IMR-90 (cell line): ENCODE measurements around the gene ATRX. TPM values are rescaled to one million over a fixed set of nuclear protein-coding genes. Genes with fewer than 3 reads are reported as not detected.

Source experiments
- ATAC-seq: fragments of 200-7000 bp; cut with Tn5 transposase; 2 replicates; pipeline ENCODE4 v1.9.1; 2020; ENCODE audit warnings: low read depth, mild to moderate bottlenecking, moderate library complexity
- BruUV-seq: library from RNA; stranded (reverse); fragments of 400-500 nt; replicated peaks from 2 replicates; lab custom pipeline; 2021; lab: Mats Ljungman, UMichigan
- CTCF ChIA-PET: fragments of 300-600 bp; formaldehyde crosslinking; extraction: SDS; loops from one replicate; lab custom pipeline; 2021; ENCODE audit warnings: antibody characterized with exemption; lab: Yijun Ruan, JAX
- POLR2A ChIA-PET: fragments of 300-600 bp; sonication (Branson Sonifier 250); formaldehyde crosslinking; loops from one replicate; lab custom pipeline; 2022; ENCODE audit warnings: antibody characterized with exemption; ENCODE audit not compliant: unreplicated experiment; lab: Charles Lee
- DNase-seq: peaks from one replicate; pipeline ENCODE4 v3.0.0; 2013
- H2AFZ ChIP-seq: replicated peaks from 2 replicates; pipeline ENCODE3; 2013; ENCODE audit warnings: low read length, mild to moderate bottlenecking; ENCODE audit not compliant: poor library complexity
- H2AK5ac ChIP-seq: 2 replicates; pipeline ENCODE4 v1.6.1; 2013; ENCODE audit warnings: low read depth, low read length, inconsistent platforms
- H2AK9ac ChIP-seq: replicated peaks from 2 replicates; pipeline ENCODE3; 2013; ENCODE audit warnings: mild to moderate bottlenecking, low read depth, low read length, moderate library complexity; ENCODE audit not compliant: poor library complexity
- H2BK120ac ChIP-seq: 2 replicates; pipeline ENCODE4 v1.6.1; 2013; ENCODE audit warnings: low read depth, low read length, inconsistent platforms
- H2BK15ac ChIP-seq: 3 replicates; pipeline ENCODE4 v1.6.1; 2013; ENCODE audit warnings: low read depth, low read length, inconsistent platforms
- H2BK20ac ChIP-seq: 2 replicates; pipeline ENCODE4 v1.6.1; 2013; ENCODE audit warnings: low read depth, mild to moderate bottlenecking, inconsistent platforms, low read length, moderate library complexity
- H2BK5ac ChIP-seq: 2 replicates; pipeline ENCODE4 v1.6.1; 2013; ENCODE audit warnings: mild to moderate bottlenecking, low read depth, low read length, inconsistent platforms; ENCODE audit not compliant: poor library complexity, severe bottlenecking
- H3K14ac ChIP-seq: replicated peaks from 2 replicates; pipeline ENCODE4 v1.6.1; 2013; ENCODE audit warnings: low read depth, low read length, inconsistent platforms
- H3K18ac ChIP-seq: 2 replicates; pipeline ENCODE4 v1.6.1; 2013; ENCODE audit warnings: low read depth, low read length, control low read depth
- H3K23ac ChIP-seq: 2 replicates; pipeline ENCODE4 v1.6.1; 2013; ENCODE audit warnings: low read depth, low read length, inconsistent platforms
- H3K27ac ChIP-seq: 2 replicates; pipeline ENCODE4 v1.5.1; 2013; ENCODE audit warnings: mild to moderate bottlenecking, control low read depth, low read length; ENCODE audit not compliant: insufficient read depth
- H3K27me3 ChIP-seq: 2 replicates; pipeline ENCODE4 v1.6.1; 2013; ENCODE audit warnings: low read length; ENCODE audit not compliant: control insufficient read depth, insufficient read depth
- H3K36me3 ChIP-seq: 2 replicates; pipeline ENCODE4 v1.6.1; 2013; ENCODE audit warnings: low read length, mixed read lengths; ENCODE audit not compliant: control insufficient read depth, insufficient read depth
- H3K4ac ChIP-seq: 2 replicates; pipeline ENCODE4 v1.6.1; 2013; ENCODE audit warnings: low read depth, low read length, inconsistent platforms
- H3K4me1 ChIP-seq: 2 replicates; pipeline ENCODE4 v1.6.1; 2013; ENCODE audit warnings: low read length, mixed read lengths; ENCODE audit not compliant: control insufficient read depth, insufficient read depth
- H3K4me2 ChIP-seq: 2 replicates; pipeline ENCODE4 v1.6.1; 2013; ENCODE audit warnings: low read depth, mild to moderate bottlenecking, control low read depth, low read length, moderate library complexity
- H3K4me3 ChIP-seq: 2 replicates; pipeline ENCODE4 v1.5.1; 2013; ENCODE audit warnings: low read depth, mild to moderate bottlenecking, control low read depth, low read length, moderate library complexity; ENCODE audit not compliant: insufficient read depth
- H3K56ac ChIP-seq: 2 replicates; pipeline ENCODE4 v1.6.1; 2013; ENCODE audit warnings: low read length, inconsistent platforms; ENCODE audit not compliant: insufficient read depth; ENCODE audit errors: extremely low read depth
- H3K79me1 ChIP-seq, 2 experiments: 2 replicates each; pipeline ENCODE4 v1.6.1; 2013; ENCODE audit warnings: low read length in 2 of 2, inconsistent platforms in 1 of 2, low read depth in 1 of 2
- H3K9ac ChIP-seq: 2 replicates; pipeline ENCODE4 v1.6.1; 2013; ENCODE audit warnings: low read depth, low read length, control low read depth
- H3K9me1 ChIP-seq: 2 replicates; pipeline ENCODE4 v1.6.1; 2013; ENCODE audit warnings: low read length, inconsistent platforms; ENCODE audit not compliant: insufficient read depth
- H3K9me3 ChIP-seq: 2 replicates; pipeline ENCODE4 v1.6.1; 2013; ENCODE audit warnings: low read length; ENCODE audit not compliant: control insufficient read depth, insufficient read depth
- H4K20me1 ChIP-seq: 2 replicates; pipeline ENCODE4 v1.6.1; 2013; ENCODE audit warnings: low read length, inconsistent platforms; ENCODE audit not compliant: insufficient read depth
- H4K5ac ChIP-seq: 2 replicates; pipeline ENCODE4 v1.6.1; 2013; ENCODE audit warnings: mild to moderate bottlenecking, low read depth, low read length, control low read depth
- H4K8ac ChIP-seq, 2 experiments: 2 replicates each; pipeline ENCODE4 v1.6.1; 2013; ENCODE audit warnings: low read depth in 2 of 2, low read length in 2 of 2, control low read depth in 1 of 2, inconsistent platforms in 1 of 2
- H4K91ac ChIP-seq: 2 replicates; pipeline ENCODE4 v1.6.1; 2013; ENCODE audit warnings: low read depth, low read length, inconsistent platforms; ENCODE audit not compliant: insufficient read depth
- BHLHE40 ChIP-seq: fragments of 150-350 bp; IDR thresholded peaks from 2 replicates; pipeline ENCODE4 v1.6.1; 2016; ENCODE audit warnings: mild to moderate bottlenecking, low read depth, low read length
- CEBPB ChIP-seq: IDR thresholded peaks from 2 replicates; pipeline ENCODE4 v1.6.1; 2012; ENCODE audit warnings: low read depth, low read length, improper control_type of control experiment
- CHD1 ChIP-seq: IDR thresholded peaks from 2 replicates; pipeline ENCODE4 v1.6.1; 2012; ENCODE audit warnings: low read depth, low read length, improper control_type of control experiment
- FOS ChIP-seq: fragments of 150-350 bp; IDR thresholded peaks from 2 replicates; pipeline ENCODE4 v1.6.1; 2016; ENCODE audit warnings: low read depth, low read length
- MAFK ChIP-seq: IDR thresholded peaks from 2 replicates; pipeline ENCODE4 v1.6.1; 2012; ENCODE audit warnings: low read depth, low read length, improper control_type of control experiment
- MAZ ChIP-seq: IDR thresholded peaks from 2 replicates; pipeline ENCODE4 v1.6.1; 2012; ENCODE audit warnings: low read depth, mild to moderate bottlenecking, low read length, improper control_type of control experiment, moderate library complexity, borderline replicate concordance
- MXI1 ChIP-seq: IDR thresholded peaks from 2 replicates; pipeline ENCODE4 v1.6.1; 2012; ENCODE audit warnings: low read depth, mild to moderate bottlenecking, low read length, moderate library complexity, borderline replicate concordance
- NFE2L2 ChIP-seq: fragments of 150-350 bp; IDR thresholded peaks from 2 replicates; pipeline ENCODE4 v1.6.1; 2016; ENCODE audit warnings: low read depth, mild to moderate bottlenecking, low read length
- POLR2A ChIP-seq: IDR thresholded peaks from 2 replicates; pipeline ENCODE4 v1.6.1; 2012; ENCODE audit warnings: mild to moderate bottlenecking, low read depth, low read length
- RAD21 ChIP-seq: IDR thresholded peaks from 2 replicates; pipeline ENCODE4 v1.6.1; 2012; ENCODE audit warnings: low read length, improper control_type of control experiment
- RCOR1 ChIP-seq: IDR thresholded peaks from 2 replicates; pipeline ENCODE4 v1.6.1; 2012; ENCODE audit warnings: mild to moderate bottlenecking, low read length, improper control_type of control experiment; ENCODE audit not compliant: insufficient replicate concordance
- RFX5 ChIP-seq: IDR thresholded peaks from 2 replicates; pipeline ENCODE4 v1.8.0; 2012; ENCODE audit warnings: low read depth, mild to moderate bottlenecking, low read length, moderate library complexity
- SMC3 ChIP-seq: fragments of 150-350 bp; IDR thresholded peaks from 2 replicates; pipeline ENCODE4 v1.6.1; 2016; ENCODE audit warnings: low read depth, mild to moderate bottlenecking, antibody characterized with exemption, low read length, moderate library complexity
- WGBS, 2 experiments: methylation state at CpG; one replicate each; pipeline versions ENCODE4 v1.1.5 to v1.1.7; 2013; ENCODE audit warnings: missing lambda C conversion rate in 2 of 2; ENCODE audit not compliant: insufficient read length in 1 of 2; ENCODE audit errors: extremely low coverage in 2 of 2; 5-methylcytosine and 5-hydroxymethylcytosine counted together
- dilution Hi-C: fragments of 300-500 bp; cut with HindIII; formaldehyde crosslinking; loops from one replicate; pipeline ENCODE4 v1.14.3; 2018; ENCODE audit warnings: low sequenced_read_pairs; ENCODE audit not compliant: unreplicated experiment
- in situ Hi-C: fragments of 300-500 bp; cut with MboI; formaldehyde crosslinking; loops from 3 replicates; pipeline ENCODE4 v1.14.3; 2019; ENCODE audit warnings: low sequenced_read_pairs, inconsistent platforms, mixed read lengths
- intact Hi-C: fragments of 100-400 bp; cut with micrococcal nuclease; formaldehyde crosslinking; loops from 2 replicates; pipeline ENCODE4 v1.10.0; 2022
- polyA plus RNA-seq, 3 experiments: library from polyadenylated mRNA; depleted of rRNA; stranded (reverse); fragments of >200 nt; gene quantifications; 2 replicates each; pipeline ENCODE4 v1.2.3, GENCODE V29; 2012; ENCODE audit warnings: low replicate concordance in 1 of 3
- total RNA-seq: library from RNA; depleted of rRNA; stranded (reverse); fragments of >200 nt; gene quantifications from 2 replicates; pipeline ENCODE4 v1.2.3, GENCODE V29; 2012
- TF ChIP-seq, protein P1 (sequence below): conservative IDR thresholded peaks from 2 replicates; pipeline ENCODE4 v1.5.1; 2012; ENCODE audit warnings: mild to moderate bottlenecking, low read depth, low read length, improper control_type of control experiment
- TF ChIP-seq, protein P2 (sequence below): fragments of 150-350 bp; IDR thresholded peaks from 2 replicates; pipeline ENCODE4 v1.6.1; 2016; ENCODE audit warnings: low read depth, mild to moderate bottlenecking, low read length, moderate library complexity, borderline replicate concordance
- TF ChIP-seq, protein P3 (sequence below): fragments of 150-350 bp; IDR thresholded peaks from 2 replicates; pipeline ENCODE4 v1.6.1; 2017; ENCODE audit warnings: mild to moderate bottlenecking, antibody characterized with exemption, low read length, low read depth

Gene ATRX
- total and polyA plus RNA-seq, 2 of the 4 experiments (the other 2 are of a cell fraction): 20.7 to 73.8 TPM

DNA sequence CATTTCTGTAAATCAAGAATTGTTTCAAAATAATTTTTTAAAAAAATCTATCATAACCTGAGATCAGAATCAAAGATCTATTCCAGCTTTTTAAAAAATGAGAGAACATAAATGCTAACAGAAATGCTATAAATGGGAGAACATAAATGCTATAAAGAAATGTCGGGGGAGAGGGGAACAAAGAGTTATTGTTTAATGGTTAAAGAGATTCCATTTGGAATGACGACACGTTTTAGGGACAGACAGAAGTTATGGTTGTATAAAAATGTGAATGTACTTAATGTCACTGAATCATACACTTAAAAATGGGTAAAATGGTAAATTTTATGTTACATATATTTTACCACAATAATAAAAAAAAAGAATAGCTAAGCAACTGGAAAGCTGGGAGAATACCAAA is 127.1 kb downstream of the ATRX start:
- H3K18ac ChIP-seq: no peak overlapping the region
- no peak overlapping the region for H3K4me3 ChIP-seq
- H2BK20ac ChIP-seq: no peak overlapping the region
- no peak for ATAC-seq
- DNase-seq: no peak
- no peak overlapping the region for H2AFZ ChIP-seq
- H3K4me2 ChIP-seq: no peak overlapping the region
- intact Hi-C loops (no loop called here), dilution Hi-C loops (no loop called here), in situ Hi-C loops (no loop called here)
- H3K36me3 ChIP-seq: no peaks in the 10 kb centered on the region
- 60% methylated on average over 1 of the region's 3 CpGs; no CpG with 5 or more reads in 1 of the 2 experiments for WGBS, 2 experiments
- H2BK5ac ChIP-seq: no peak overlapping the region
- no peak overlapping the region for H4K91ac ChIP-seq
- no peak overlapping the region for H2BK120ac ChIP-seq
- CTCF ChIA-PET: no interaction called here
- H3K27me3 ChIP-seq: no peaks in the 10 kb centered on the region
- BruUV-seq: no TSS peak
- H2AK5ac ChIP-seq: no peak overlapping the region
- TF ChIP-seq RAD21: no peak
- no peak for TF ChIP-seq MAFK
- no peak for TF ChIP-seq FOS
- TF ChIP-seq, protein P1, sequence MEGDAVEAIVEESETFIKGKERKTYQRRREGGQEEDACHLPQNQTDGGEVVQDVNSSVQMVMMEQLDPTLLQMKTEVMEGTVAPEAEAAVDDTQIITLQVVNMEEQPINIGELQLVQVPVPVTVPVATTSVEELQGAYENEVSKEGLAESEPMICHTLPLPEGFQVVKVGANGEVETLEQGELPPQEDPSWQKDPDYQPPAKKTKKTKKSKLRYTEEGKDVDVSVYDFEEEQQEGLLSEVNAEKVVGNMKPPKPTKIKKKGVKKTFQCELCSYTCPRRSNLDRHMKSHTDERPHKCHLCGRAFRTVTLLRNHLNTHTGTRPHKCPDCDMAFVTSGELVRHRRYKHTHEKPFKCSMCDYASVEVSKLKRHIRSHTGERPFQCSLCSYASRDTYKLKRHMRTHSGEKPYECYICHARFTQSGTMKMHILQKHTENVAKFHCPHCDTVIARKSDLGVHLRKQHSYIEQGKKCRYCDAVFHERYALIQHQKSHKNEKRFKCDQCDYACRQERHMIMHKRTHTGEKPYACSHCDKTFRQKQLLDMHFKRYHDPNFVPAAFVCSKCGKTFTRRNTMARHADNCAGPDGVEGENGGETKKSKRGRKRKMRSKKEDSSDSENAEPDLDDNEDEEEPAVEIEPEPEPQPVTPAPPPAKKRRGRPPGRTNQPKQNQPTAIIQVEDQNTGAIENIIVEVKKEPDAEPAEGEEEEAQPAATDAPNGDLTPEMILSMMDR: no peak
- TF ChIP-seq, protein P2, sequence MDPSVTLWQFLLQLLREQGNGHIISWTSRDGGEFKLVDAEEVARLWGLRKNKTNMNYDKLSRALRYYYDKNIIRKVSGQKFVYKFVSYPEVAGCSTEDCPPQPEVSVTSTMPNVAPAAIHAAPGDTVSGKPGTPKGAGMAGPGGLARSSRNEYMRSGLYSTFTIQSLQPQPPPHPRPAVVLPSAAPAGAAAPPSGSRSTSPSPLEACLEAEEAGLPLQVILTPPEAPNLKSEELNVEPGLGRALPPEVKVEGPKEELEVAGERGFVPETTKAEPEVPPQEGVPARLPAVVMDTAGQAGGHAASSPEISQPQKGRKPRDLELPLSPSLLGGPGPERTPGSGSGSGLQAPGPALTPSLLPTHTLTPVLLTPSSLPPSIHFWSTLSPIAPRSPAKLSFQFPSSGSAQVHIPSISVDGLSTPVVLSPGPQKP: no peak
- TF ChIP-seq RFX5: no peak
- TF ChIP-seq CEBPB: no peak
- TF ChIP-seq SMC3: no peak
- no peak for TF ChIP-seq MAZ
- TF ChIP-seq RCOR1: no peak
- no peak for TF ChIP-seq BHLHE40
- TF ChIP-seq, protein P3, sequence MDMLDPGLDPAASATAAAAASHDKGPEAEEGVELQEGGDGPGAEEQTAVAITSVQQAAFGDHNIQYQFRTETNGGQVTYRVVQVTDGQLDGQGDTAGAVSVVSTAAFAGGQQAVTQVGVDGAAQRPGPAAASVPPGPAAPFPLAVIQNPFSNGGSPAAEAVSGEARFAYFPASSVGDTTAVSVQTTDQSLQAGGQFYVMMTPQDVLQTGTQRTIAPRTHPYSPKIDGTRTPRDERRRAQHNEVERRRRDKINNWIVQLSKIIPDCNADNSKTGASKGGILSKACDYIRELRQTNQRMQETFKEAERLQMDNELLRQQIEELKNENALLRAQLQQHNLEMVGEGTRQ: no peak
- no peak for TF ChIP-seq MXI1
- TF ChIP-seq POLR2A: no peak
- TF ChIP-seq CHD1: no peak
- TF ChIP-seq NFE2L2: no peak
- no peak overlapping the region for H3K14ac ChIP-seq
- no peak overlapping the region for H3K9ac ChIP-seq
- no peak overlapping the region for H3K56ac ChIP-seq
- H3K23ac ChIP-seq: no peak overlapping the region
- no peak overlapping the region for H3K4ac ChIP-seq
- H3K27ac ChIP-seq: no peak overlapping the region
- H2BK15ac ChIP-seq: no peak overlapping the region
- H4K20me1 ChIP-seq: no peaks in the 10 kb centered on the region
- H3K9me1 ChIP-seq: no peaks in the 10 kb centered on the region
- H3K4me1 ChIP-seq: no peaks in the 10 kb centered on the region
- H2AK9ac ChIP-seq: no peak overlapping the region
- no peaks in the 10 kb centered on the region for H3K9me3 ChIP-seq
- H3K79me1 ChIP-seq: 0 out of 4 replicates have a peak, but pooled peaks cover 0 to 2% of the 10 kb centered on the region in 2 experiments
- POLR2A ChIA-PET: no interaction called here
- H4K8ac ChIP-seq: no peak overlapping the region
- no peak overlapping the region for H4K5ac ChIP-seq
